ENCODE results near the gene METTL17.
"Not testable (repeated sequence)": the region's sequence is repeated elsewhere in the genome, so short reads cannot be mapped to it uniquely, and the experiment has no call there.

Gene METTL17
- 50.5 to 70.2 (median 63.7) reads per million in 3 donors for total RNA-seq

GRCh38 chr14:20989787-20990600, at the start of gene METTL17:
METTL17 (plus strand) TSS chr14:20989980; CDS start chr14:20990003, 23 bp downstream.
- H3K4me1 ChIP-seq (ENCODE audit: control insufficient read depth, insufficient read depth, low read length, poor library complexity, severe bottlenecking), result peaks cover 19% of the 10 kb centered on the region

GRCh38 chr14:20945146-20945545, 44.6 kb upstream of the METTL17 start:
- not testable (repeated sequence) for DNase-seq; H3K4me3 ChIP-seq (ENCODE audit: insufficient read depth, low read depth, low read length, poor library complexity, severe bottlenecking); H3K9me3 ChIP-seq (ENCODE audit: control insufficient read depth, low read length); H3K27me3 ChIP-seq (replicated peaks; ENCODE audit: control insufficient read depth, insufficient read depth, low read length, poor library complexity, severe bottlenecking); H3K27ac ChIP-seq (ENCODE audit: insufficient read depth, low read length, poor library complexity, severe bottlenecking); H3K36me3 ChIP-seq (ENCODE audit: control insufficient read depth, insufficient read depth, low read length); H3K4me1 ChIP-seq (ENCODE audit: control insufficient read depth, insufficient read depth, low read length, poor library complexity, severe bottlenecking)

More at GRCh38 chr14:20989787-20990600, at the start of gene METTL17:
- no peaks in the 10 kb centered on the region for H3K9me3 ChIP-seq (ENCODE audit: control insufficient read depth, low read length)
- H3K36me3 ChIP-seq (ENCODE audit: control insufficient read depth, insufficient read depth, low read length), result peaks cover 24% of the 10 kb centered on the region
- peak; percentile 65 to 82 (median 79) for DNase-seq
- H3K4me3 ChIP-seq (ENCODE audit: insufficient read depth, low read depth, low read length, poor library complexity, severe bottlenecking), result peak within 1 kb of the TSS; percentile 92
- peak within 1 kb of the TSS; percentile 70 for H3K27ac ChIP-seq (ENCODE audit: insufficient read depth, low read length, poor library complexity, severe bottlenecking)
- no peaks in the 10 kb centered on the region for H3K27me3 ChIP-seq (replicated peaks; ENCODE audit: control insufficient read depth, insufficient read depth, low read length, poor library complexity, severe bottlenecking)

GRCh38 chr14:20946707-20947106, 43.1 kb upstream of the METTL17 start:
- not testable (repeated sequence) for H3K4me3 ChIP-seq (ENCODE audit: insufficient read depth, low read depth, low read length, poor library complexity, severe bottlenecking); H3K27ac ChIP-seq (ENCODE audit: insufficient read depth, low read length, poor library complexity, severe bottlenecking); H3K27me3 ChIP-seq (replicated peaks; ENCODE audit: control insufficient read depth, insufficient read depth, low read length, poor library complexity, severe bottlenecking); DNase-seq; H3K36me3 ChIP-seq (ENCODE audit: control insufficient read depth, insufficient read depth, low read length); H3K4me1 ChIP-seq (ENCODE audit: control insufficient read depth, insufficient read depth, low read length, poor library complexity, severe bottlenecking); H3K9me3 ChIP-seq (ENCODE audit: control insufficient read depth, low read length)

GRCh38 chr14:20954736-20955537, 34.8 kb upstream of the METTL17 start, which contains the start of gene RNASE2:
RNASE2 (plus strand) TSS chr14:20955487; CDS start chr14:20955772, 285 bp downstream.
- not testable (repeated sequence) for H3K27ac ChIP-seq (ENCODE audit: insufficient read depth, low read length, poor library complexity, severe bottlenecking)

GRCh38 chr14:20955538-20955873, 34.3 kb upstream of the METTL17 start:
- not testable (repeated sequence) for H3K4me1 ChIP-seq (ENCODE audit: control insufficient read depth, insufficient read depth, low read length, poor library complexity, severe bottlenecking); H3K36me3 ChIP-seq (ENCODE audit: control insufficient read depth, insufficient read depth, low read length); H3K27me3 ChIP-seq (replicated peaks; ENCODE audit: control insufficient read depth, insufficient read depth, low read length, poor library complexity, severe bottlenecking); DNase-seq; H3K4me3 ChIP-seq (ENCODE audit: insufficient read depth, low read depth, low read length, poor library complexity, severe bottlenecking); H3K27ac ChIP-seq (ENCODE audit: insufficient read depth, low read length, poor library complexity, severe bottlenecking); H3K9me3 ChIP-seq (ENCODE audit: control insufficient read depth, low read length)

More at GRCh38 chr14:20954736-20955537, 34.8 kb upstream of the METTL17 start, which contains the start of gene RNASE2:
- not testable (repeated sequence) for H3K9me3 ChIP-seq (ENCODE audit: control insufficient read depth, low read length); H3K4me3 ChIP-seq (ENCODE audit: insufficient read depth, low read depth, low read length, poor library complexity, severe bottlenecking); H3K4me1 ChIP-seq (ENCODE audit: control insufficient read depth, insufficient read depth, low read length, poor library complexity, severe bottlenecking); H3K27me3 ChIP-seq (replicated peaks; ENCODE audit: control insufficient read depth, insufficient read depth, low read length, poor library complexity, severe bottlenecking); DNase-seq; H3K36me3 ChIP-seq (ENCODE audit: control insufficient read depth, insufficient read depth, low read length)

GRCh38 chr14:20956376-20956976, 33.3 kb upstream of the METTL17 start:
- H3K27ac ChIP-seq (ENCODE audit: insufficient read depth, low read length, poor library complexity, severe bottlenecking), result no peak overlapping the region
- DNase-seq, result no peak
- H3K27me3 ChIP-seq (replicated peaks; ENCODE audit: control insufficient read depth, insufficient read depth, low read length, poor library complexity, severe bottlenecking), result no peaks in the 10 kb centered on the region
- no peaks in the 10 kb centered on the region for H3K36me3 ChIP-seq (ENCODE audit: control insufficient read depth, insufficient read depth, low read length)
- no peaks in the 10 kb centered on the region for H3K9me3 ChIP-seq (ENCODE audit: control insufficient read depth, low read length)
- H3K4me1 ChIP-seq (ENCODE audit: control insufficient read depth, insufficient read depth, low read length, poor library complexity, severe bottlenecking), result peaks cover 4% of the 10 kb centered on the region
- no peak overlapping the region for H3K4me3 ChIP-seq (ENCODE audit: insufficient read depth, low read depth, low read length, poor library complexity, severe bottlenecking)

GRCh38 chr14:20958946-20959345, 30.8 kb upstream of the METTL17 start:
- H3K27me3 ChIP-seq (replicated peaks; ENCODE audit: control insufficient read depth, insufficient read depth, low read length, poor library complexity, severe bottlenecking); H3K4me1 ChIP-seq (ENCODE audit: control insufficient read depth, insufficient read depth, low read length, poor library complexity, severe bottlenecking); H3K9me3 ChIP-seq (ENCODE audit: control insufficient read depth, low read length); H3K4me3 ChIP-seq (ENCODE audit: insufficient read depth, low read depth, low read length, poor library complexity, severe bottlenecking); H3K36me3 ChIP-seq (ENCODE audit: control insufficient read depth, insufficient read depth, low read length); DNase-seq; H3K27ac ChIP-seq (ENCODE audit: insufficient read depth, low read length, poor library complexity, severe bottlenecking): not testable (repeated sequence)

- Histone ChIP-seq H3K27me3 (replicated peaks; ENCODE audit: control insufficient read depth, insufficient read depth, low read length, poor library complexity, severe bottlenecking) (peaks cover 5% of the 10 kb centered on the region), H3K4me1 (ENCODE audit: control insufficient read depth, insufficient read depth, low read length, poor library complexity, severe bottlenecking) (peaks cover 3% of the 10 kb centered on the region), H3K9me3 (ENCODE audit: control insufficient read depth, low read length) (no peaks in the 10 kb centered on the region), H3K4me3 (ENCODE audit: insufficient read depth, low read depth, low read length, poor library complexity, severe bottlenecking) (no peak overlapping the region), H3K36me3 (ENCODE audit: control insufficient read depth, insufficient read depth, low read length) (no peaks in the 10 kb centered on the region), H3K27ac (ENCODE audit: insufficient read depth, low read length, poor library complexity, severe bottlenecking) (no peak overlapping the region)
- DNase-seq, result no peak
These were observed 20.4 kb upstream of the METTL17 start for GRCh38 chr14:20969336-20969735.

- Histone ChIP-seq H3K27ac (ENCODE audit: insufficient read depth, low read length, poor library complexity, severe bottlenecking) (no peak overlapping the region), H3K4me1 (ENCODE audit: control insufficient read depth, insufficient read depth, low read length, poor library complexity, severe bottlenecking) (peaks cover 3% of the 10 kb centered on the region), H3K4me3 (ENCODE audit: insufficient read depth, low read depth, low read length, poor library complexity, severe bottlenecking) (peak overlapping the region; percentile 61), H3K27me3 (replicated peaks; ENCODE audit: control insufficient read depth, insufficient read depth, low read length, poor library complexity, severe bottlenecking) (peaks cover 5% of the 10 kb centered on the region), H3K36me3 (ENCODE audit: control insufficient read depth, insufficient read depth, low read length) (no peaks in the 10 kb centered on the region), H3K9me3 (ENCODE audit: control insufficient read depth, low read length) (no peaks in the 10 kb centered on the region)
- no peak for DNase-seq
These were observed 19.2 kb upstream of the METTL17 start for GRCh38 chr14:20970647-20970982.

Measured in effector memory CD4-positive, alpha-beta T cell (primary cell).